ENCODE measurements around the gene SELENOV.

Gene SELENOV

DNA sequence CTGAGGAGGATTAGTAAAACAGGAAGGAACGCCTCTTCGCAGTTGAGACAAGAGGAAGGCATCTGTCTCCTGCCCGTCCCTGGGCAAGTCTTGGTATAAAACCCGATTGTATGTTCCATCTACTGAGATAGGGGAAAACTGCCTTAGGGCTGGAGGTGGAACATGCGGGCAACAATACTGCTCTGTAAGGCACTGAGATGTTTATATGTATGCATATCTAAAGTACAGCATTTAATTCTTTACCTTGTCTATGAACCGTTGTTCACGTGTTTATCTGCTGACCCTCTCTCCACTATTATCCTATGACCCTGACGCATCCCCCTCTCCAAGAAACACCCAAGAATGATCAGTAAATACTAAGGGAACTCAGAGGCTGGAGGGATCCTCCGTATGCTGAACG, 35.0 kb upstream of the SELENOV start:
- in situ Hi-C loops (cut with HindIII; ENCODE audit: low sequenced_read_pairs) = no loop called here
- TF ChIP-seq, protein P1, sequence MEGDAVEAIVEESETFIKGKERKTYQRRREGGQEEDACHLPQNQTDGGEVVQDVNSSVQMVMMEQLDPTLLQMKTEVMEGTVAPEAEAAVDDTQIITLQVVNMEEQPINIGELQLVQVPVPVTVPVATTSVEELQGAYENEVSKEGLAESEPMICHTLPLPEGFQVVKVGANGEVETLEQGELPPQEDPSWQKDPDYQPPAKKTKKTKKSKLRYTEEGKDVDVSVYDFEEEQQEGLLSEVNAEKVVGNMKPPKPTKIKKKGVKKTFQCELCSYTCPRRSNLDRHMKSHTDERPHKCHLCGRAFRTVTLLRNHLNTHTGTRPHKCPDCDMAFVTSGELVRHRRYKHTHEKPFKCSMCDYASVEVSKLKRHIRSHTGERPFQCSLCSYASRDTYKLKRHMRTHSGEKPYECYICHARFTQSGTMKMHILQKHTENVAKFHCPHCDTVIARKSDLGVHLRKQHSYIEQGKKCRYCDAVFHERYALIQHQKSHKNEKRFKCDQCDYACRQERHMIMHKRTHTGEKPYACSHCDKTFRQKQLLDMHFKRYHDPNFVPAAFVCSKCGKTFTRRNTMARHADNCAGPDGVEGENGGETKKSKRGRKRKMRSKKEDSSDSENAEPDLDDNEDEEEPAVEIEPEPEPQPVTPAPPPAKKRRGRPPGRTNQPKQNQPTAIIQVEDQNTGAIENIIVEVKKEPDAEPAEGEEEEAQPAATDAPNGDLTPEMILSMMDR (IDR thresholded peaks at IDR 0.05; ENCODE audit: low read depth, low read length, missing control alignments) = no peak
- H3K4me3 ChIP-seq (ENCODE audit: low read depth, low read length) = no peak overlapping the region
- DNase-seq (ENCODE audit: low read depth) = no peak

DNA sequence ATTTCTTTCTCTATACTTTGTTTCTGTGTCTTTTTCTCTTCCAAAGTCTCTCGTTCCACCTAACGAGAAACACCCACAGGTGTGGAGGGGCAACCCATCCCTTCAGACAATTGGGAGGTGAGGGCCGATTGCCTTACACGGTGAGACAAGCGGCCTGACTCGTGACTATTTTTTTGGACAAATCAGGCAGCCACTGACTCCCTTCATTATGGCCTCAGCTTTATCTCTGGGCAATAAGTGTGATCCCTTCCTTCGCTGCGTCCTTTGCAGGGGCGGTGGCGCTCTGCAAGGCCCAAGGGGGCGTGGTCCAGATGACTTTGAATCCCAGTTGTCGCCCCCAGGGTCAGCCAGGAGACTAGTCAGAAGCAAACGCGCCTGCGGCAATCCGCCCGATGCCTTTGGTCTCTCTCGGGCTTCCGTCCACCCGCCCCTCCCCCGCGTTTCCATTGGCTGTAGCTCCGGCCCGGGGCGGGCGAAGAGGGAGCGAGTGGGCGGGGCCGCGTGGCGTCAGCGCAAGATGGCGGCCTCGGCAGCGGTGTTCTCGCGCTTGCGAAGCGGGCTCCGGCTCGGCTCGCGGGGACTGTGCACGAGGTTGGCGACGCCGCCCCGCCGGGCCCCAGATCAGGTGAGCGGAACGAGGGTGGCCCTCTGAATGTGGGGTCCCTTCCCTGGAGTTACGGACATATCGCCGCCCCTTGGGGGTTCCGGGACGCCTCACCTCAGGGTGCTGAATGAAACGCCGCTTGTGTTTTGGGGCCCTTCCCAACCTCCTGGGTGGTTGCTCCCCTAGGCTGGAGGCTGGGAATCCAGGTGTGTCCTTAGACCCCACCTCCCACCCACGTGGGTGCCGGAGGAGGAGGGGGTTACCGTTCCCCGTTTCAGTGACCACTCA, 34.4 kb upstream of the SELENOV start, which contains the start of gene TIMM50:
Gene TIMM50, plus strand, starts transcription at position 502 of the 892 bp plus-strand sequence. Its CDS starts 16 bp downstream, at position 518.
- in situ Hi-C loops (cut with HindIII; ENCODE audit: low sequenced_read_pairs) = no loop called here
- peak within 1 kb of the TSS; percentile 98 for H3K4me3 ChIP-seq (ENCODE audit: low read depth, low read length)
- TF ChIP-seq, protein P1 (IDR thresholded peaks at IDR 0.05; ENCODE audit: low read depth, low read length, missing control alignments) = no peak
- peak; percentile 68 for DNase-seq (ENCODE audit: low read depth)

DNA sequence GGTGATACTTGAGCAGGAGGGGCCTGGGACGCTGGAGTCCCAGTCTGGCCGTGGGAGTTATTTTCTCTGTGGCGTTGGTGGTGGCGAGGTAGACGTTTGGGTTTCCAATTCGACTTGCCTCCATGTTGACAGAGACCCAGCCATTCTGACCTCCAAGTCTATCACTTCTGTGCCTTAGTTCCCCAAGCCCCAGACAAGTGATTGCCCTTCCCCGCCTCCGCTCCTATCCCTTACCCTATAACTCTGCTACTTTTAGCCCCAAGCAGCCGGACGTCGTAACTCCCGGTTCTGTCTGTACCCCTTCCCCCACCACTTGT, 33.8 kb upstream of the SELENOV start:
- in situ Hi-C loops (cut with HindIII; ENCODE audit: low sequenced_read_pairs) = no loop called here
- TF ChIP-seq, protein P1 (IDR thresholded peaks at IDR 0.05; ENCODE audit: low read depth, low read length, missing control alignments) = no peak
- H3K4me3 ChIP-seq (ENCODE audit: low read depth, low read length) = peak overlapping the region; percentile 98
- DNase-seq (ENCODE audit: low read depth) = no peak

DNA sequence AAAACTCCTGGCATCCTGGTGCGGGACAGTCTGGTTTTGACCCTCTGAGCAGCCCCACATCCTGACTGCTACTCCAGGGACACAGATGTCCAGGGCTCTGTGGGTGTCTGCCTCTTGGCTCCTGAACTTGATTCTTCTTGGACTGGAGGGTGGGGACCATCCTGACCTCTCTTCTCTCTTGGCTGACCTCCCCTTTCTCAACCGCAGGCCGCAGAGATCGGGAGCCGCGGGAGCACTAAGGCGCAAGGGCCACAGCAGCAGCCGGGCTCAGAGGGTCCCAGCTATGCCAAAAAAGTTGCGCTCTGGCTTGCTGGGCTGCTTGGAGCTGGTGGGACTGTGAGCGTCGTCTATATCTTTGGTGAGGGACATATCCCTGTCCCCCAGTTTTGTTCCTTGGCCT, 33.3 kb upstream of the SELENOV start:
- in situ Hi-C loops (cut with HindIII; ENCODE audit: low sequenced_read_pairs) = no loop called here
- TF ChIP-seq, protein P1 (IDR thresholded peaks at IDR 0.05; ENCODE audit: low read depth, low read length, missing control alignments) = no peak
- peak overlapping the region; percentile 98 for H3K4me3 ChIP-seq (ENCODE audit: low read depth, low read length)
- no peak for DNase-seq (ENCODE audit: low read depth)

DNA sequence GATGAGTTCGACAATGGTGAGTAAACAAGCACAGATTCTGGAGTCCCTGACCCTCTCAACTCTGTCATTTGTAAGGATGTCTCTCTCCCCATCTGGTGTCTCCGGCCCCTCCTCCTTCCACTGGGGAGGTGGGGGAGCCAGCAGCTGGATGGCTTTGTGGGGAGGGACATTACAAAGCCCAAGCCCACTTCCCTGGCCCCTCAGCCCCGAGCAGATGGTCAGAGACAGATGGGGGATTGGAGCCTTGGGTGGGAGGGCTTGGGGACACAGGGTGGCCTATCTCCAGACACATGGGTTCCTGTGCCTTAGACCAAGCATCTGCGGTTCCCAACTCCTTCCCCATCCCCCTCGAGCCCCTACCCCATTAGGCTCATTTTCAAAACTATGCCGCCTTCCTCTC, 31.8 kb upstream of the SELENOV start:
- no peak overlapping the region for H3K4me3 ChIP-seq (ENCODE audit: low read depth, low read length)
- DNase-seq (ENCODE audit: low read depth) = no peak
- in situ Hi-C loops (cut with HindIII; ENCODE audit: low sequenced_read_pairs) = no loop called here
- TF ChIP-seq, protein P1 (IDR thresholded peaks at IDR 0.05; ENCODE audit: low read depth, low read length, missing control alignments) = no peak

DNA sequence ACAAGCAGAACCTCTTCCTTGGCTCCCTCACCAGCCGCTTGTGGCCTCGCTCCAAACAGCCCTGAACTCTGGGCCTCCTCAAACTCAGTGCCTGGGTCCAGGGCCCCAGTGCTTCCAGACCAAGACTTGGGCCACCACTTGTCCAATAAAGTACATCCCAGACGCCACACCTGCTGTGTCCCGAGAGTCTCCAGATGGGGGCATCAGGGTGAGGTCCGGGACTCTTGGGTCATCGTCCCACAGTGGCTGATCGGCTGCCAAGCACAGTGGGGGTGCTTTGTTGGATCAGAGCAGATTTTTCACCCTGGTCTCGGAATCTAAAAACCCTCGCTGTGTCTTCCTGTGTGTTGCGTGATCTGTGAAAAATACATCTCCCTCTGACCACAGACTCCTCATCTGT, 25.2 kb upstream of the SELENOV start:
- DNase-seq (ENCODE audit: low read depth) = no peak
- in situ Hi-C loops (cut with HindIII; ENCODE audit: low sequenced_read_pairs) = no loop called here
- TF ChIP-seq, protein P1 (IDR thresholded peaks at IDR 0.05; ENCODE audit: low read depth, low read length, missing control alignments) = no peak
- H3K4me3 ChIP-seq (ENCODE audit: low read depth, low read length) = no peak overlapping the region
